Naive thymus-derived CD4-positive, alpha-beta T cell (primary cell): ENCODE results near the gene MARF1. TPM values are rescaled to one million over a fixed set of nuclear protein-coding genes. Genes with fewer than 3 reads are reported as not detected.

ENCODE experiments used
- ATAC-seq: fragments of 150-1000 bp; cut with Tn5 transposase; 2 replicates; pipeline ENCODE4 v1.10.0; 2021; ENCODE audit warnings: mild to moderate bottlenecking, moderate library complexity
- CTCF ChIA-PET: fragments of 350-600 bp; sonication (Branson Sonifier 250); formaldehyde crosslinking; loops from one replicate; lab custom pipeline; 2021; ENCODE audit warnings: antibody characterized with exemption; lab: Charles Lee
- POLR2A ChIA-PET: fragments of 350-600 bp; sonication (Branson Sonifier 250); formaldehyde crosslinking; loops from one replicate; lab custom pipeline; 2021; ENCODE audit warnings: antibody characterized with exemption, inconsistent platforms; lab: Charles Lee
- DNase-seq, 9 donors: peaks; one replicate each; pipeline versions ENCODE4 v3.0.0 to v3.0.0-alpha.2; 2020 to 2022; ENCODE audit warnings: mixed read lengths in 1 of 9
- H3K27ac ChIP-seq: one replicate; pipeline ENCODE4 v1.7.0; 2013; ENCODE audit warnings: mild to moderate bottlenecking, low read depth, low read length, moderate library complexity
- H3K27me3 ChIP-seq, 2 donors: one replicate each; pipeline ENCODE4 v1.7.0; 2013; ENCODE audit warnings: low read length in 2 of 2, mild to moderate bottlenecking in 2 of 2, moderate library complexity in 2 of 2; ENCODE audit not compliant: control insufficient read depth in 2 of 2, insufficient read depth in 2 of 2
- H3K36me3 ChIP-seq, 3 experiments: 1 replicate in 2 of 3; 2 replicates in 1 of 3; pipeline ENCODE4 v1.7.0; 2013; ENCODE audit warnings: low read length in 3 of 3, mild to moderate bottlenecking in 3 of 3, moderate library complexity in 1 of 3; ENCODE audit not compliant: insufficient read depth in 3 of 3, control insufficient read depth in 2 of 3
- H3K4me1 ChIP-seq, 2 donors: one replicate each; pipeline ENCODE4 v1.7.0; 2013; ENCODE audit warnings: low read length in 2 of 2, mild to moderate bottlenecking in 2 of 2, moderate library complexity in 1 of 2; ENCODE audit not compliant: control insufficient read depth in 2 of 2, insufficient read depth in 2 of 2
- H3K4me3 ChIP-seq: 2 replicates; pipeline ENCODE4 v1.7.0; 2013; ENCODE audit warnings: mild to moderate bottlenecking, low read length
- H3K9me3 ChIP-seq, 3 experiments: 1 replicate in 2 of 3; 2 replicates in 1 of 3; pipeline ENCODE4 v1.7.0; 2013; ENCODE audit warnings: low read length in 3 of 3; ENCODE audit not compliant: control insufficient read depth in 2 of 3
- H3K27ac Mint-ChIP-seq, 9 donors: one replicate each; pipeline ENCODE4 v1.8.0; 2020 to 2022; ENCODE audit warnings: mixed read lengths in 9 of 9, mild to moderate bottlenecking in 8 of 9, moderate library complexity in 5 of 9, inconsistent platforms in 2 of 9
- H3K27me3 Mint-ChIP-seq, 5 donors: one replicate each; pipeline ENCODE4 v1.8.0; 2021 to 2022; ENCODE audit warnings: mixed read lengths in 5 of 5, mild to moderate bottlenecking in 1 of 5
- H3K36me3 Mint-ChIP-seq, 5 donors: one replicate each; pipeline ENCODE4 v1.8.0; 2020 to 2022; ENCODE audit warnings: mixed read lengths in 5 of 5, mild to moderate bottlenecking in 3 of 5, inconsistent platforms in 1 of 5
- H3K4me1 Mint-ChIP-seq, 7 donors: one replicate each; pipeline ENCODE4 v1.8.0; 2020 to 2022; ENCODE audit warnings: mixed read lengths in 7 of 7, mild to moderate bottlenecking in 3 of 7, inconsistent platforms in 1 of 7
- H3K4me3 Mint-ChIP-seq, 10 donors: one replicate each; pipeline ENCODE4 v1.8.0; 2020 to 2022; ENCODE audit warnings: mild to moderate bottlenecking in 10 of 10, mixed read lengths in 10 of 10, moderate library complexity in 6 of 10, inconsistent platforms in 2 of 10
- H3K9me3 Mint-ChIP-seq, 11 donors: one replicate each; pipeline ENCODE4 v1.8.0; 2020 to 2022; ENCODE audit warnings: mixed read lengths in 11 of 11, mild to moderate bottlenecking in 4 of 11, inconsistent platforms in 1 of 11, moderate library complexity in 1 of 11
- intact Hi-C, 2 donors: fragments of 100-400 bp; cut with micrococcal nuclease; formaldehyde crosslinking; loops; one replicate each; pipeline ENCODE4 v1.15.1; 2023
- polyA plus RNA-seq, 2 donors: library from polyadenylated mRNA; unstranded; fragments of 300-500 nt; fragmentation: Illumina TruSeq; gene quantifications; one replicate each; pipeline ENCODE4 v1.2.3, GENCODE V29; 2021
- total RNA-seq, 6 experiments: library from RNA in 5 of 6; stranded (reverse) in 5 of 6; gene quantifications; 1 replicate in 5 of 6; 2 replicates in 1 of 6; pipeline ENCODE4 v1.2.3 and lab custom pipeline; 2021 to 2026

MARF1 gene
- total and polyA plus RNA-seq, 7 experiments from 2014 or later = 12.5 to 259 (median 157) TPM

- peaks cover 0 to 4% (median 0%) of the 10 kb centered on the region in 7 donors for H3K4me1 Mint-ChIP-seq
- ChIA-PET POLR2A (no interaction called here), CTCF (no interaction called here)
- intact Hi-C loops = no loop called here
- H3K27ac Mint-ChIP-seq = peak overlapping the region in 2 of 9 donors; percentile 5 to 21
- Histone ChIP-seq H3K27ac (no peak overlapping the region), H3K9me3 (no peaks in the 10 kb centered on the region), H3K36me3 (peaks cover 38 to 91% (median 39%) of the 10 kb centered on the region in 3 experiments), H3K27me3 (no peaks in the 10 kb centered on the region), H3K4me3 (no peak overlapping the region), H3K4me1 (no peaks in the 10 kb centered on the region)
- DNase-seq = no peak
- H3K4me3 Mint-ChIP-seq = no peak overlapping the region
- peaks cover 22 to 62% (median 32%) of the 10 kb centered on the region in 5 donors for H3K36me3 Mint-ChIP-seq
- H3K27me3 Mint-ChIP-seq = no peaks in the 10 kb centered on the region
- ATAC-seq = no peak
- no peaks in the 10 kb centered on the region for H3K9me3 Mint-ChIP-seq
These were observed 26.3 kb downstream of the MARF1 start for GRCh38 chr16:15616475-15617165.

- Mint-ChIP-seq H3K27me3 (no peaks in the 10 kb centered on the region), H3K27ac (no peak overlapping the region), H3K4me1 (peaks cover 0 to 4% (median 0%) of the 10 kb centered on the region in 7 donors), H3K36me3 (peaks cover 22 to 64% (median 34%) of the 10 kb centered on the region in 5 donors), H3K4me3 (no peak overlapping the region), H3K9me3 (no peaks in the 10 kb centered on the region)
- DNase-seq = no peak
- ATAC-seq = no peak
- ChIA-PET POLR2A (no interaction called here), CTCF (no interaction called here)
- H3K27me3 ChIP-seq = no peaks in the 10 kb centered on the region
- H3K4me1 ChIP-seq = no peaks in the 10 kb centered on the region
- no peak overlapping the region for H3K4me3 ChIP-seq
- intact Hi-C loops = no loop called here
- H3K9me3 ChIP-seq = no peaks in the 10 kb centered on the region
- H3K27ac ChIP-seq = no peak overlapping the region
- peaks cover 37 to 88% (median 38%) of the 10 kb centered on the region in 3 experiments for H3K36me3 ChIP-seq
These were observed 26.9 kb downstream of the MARF1 start for GRCh38 chr16:15616012-15616411.

GRCh38 chr16:15613676-15614075 lies 29.3 kb downstream of the MARF1 start:
- DNase-seq (no peak), ATAC-seq (no peak)
- Histone ChIP-seq H3K4me1 (no peaks in the 10 kb centered on the region), H3K27ac (no peak overlapping the region), H3K9me3 (no peaks in the 10 kb centered on the region), H3K4me3 (no peak overlapping the region), H3K36me3 (peaks cover 29 to 88% (median 36%) of the 10 kb centered on the region in 3 experiments), H3K27me3 (no peaks in the 10 kb centered on the region)
- Mint-ChIP-seq H3K27ac (peak overlapping the region in 5 of 9 donors; percentile 22 to 76 (median 65)), H3K4me1 (peaks cover 0 to 3% (median 0%) of the 10 kb centered on the region in 7 donors), H3K9me3 (no peaks in the 10 kb centered on the region), H3K4me3 (no peak overlapping the region), H3K27me3 (no peaks in the 10 kb centered on the region), H3K36me3 (peaks cover 14 to 63% (median 40%) of the 10 kb centered on the region in 5 donors)
- POLR2A ChIA-PET = interaction anchor here (0.6 to 1.1 kb wide), 2 partner anchors 13 to 117 kb away, joined by 3 to 4 read pairs; no protein-coding TSS in a partner anchor
- CTCF ChIA-PET = no interaction called here
- intact Hi-C loops = no loop called here

- no peak overlapping the region for H3K4me3 ChIP-seq
- Mint-ChIP-seq H3K9me3 (no peaks in the 10 kb centered on the region), H3K36me3 (peaks cover 9 to 65% (median 38%) of the 10 kb centered on the region in 5 donors), H3K4me3 (no peak overlapping the region), H3K27ac (peak overlapping the region in 2 of 9 donors; percentile 2 to 67), H3K27me3 (no peaks in the 10 kb centered on the region), H3K4me1 (peaks cover 0 to 5% (median 0%) of the 10 kb centered on the region in 7 donors)
- no peaks in the 10 kb centered on the region for H3K9me3 ChIP-seq
- no peak for DNase-seq
- H3K27ac ChIP-seq = no peak overlapping the region
- ATAC-seq = no peak
- no peaks in the 10 kb centered on the region for H3K4me1 ChIP-seq
- intact Hi-C loops = no loop called here
- no peaks in the 10 kb centered on the region for H3K27me3 ChIP-seq
- H3K36me3 ChIP-seq = peaks cover 29 to 88% (median 34%) of the 10 kb centered on the region in 3 experiments
- CTCF ChIA-PET = no interaction called here
- POLR2A ChIA-PET = interaction anchor here (1.6 kb wide), 2 partner anchors 23 to 31 kb away, joined by 3 to 6 read pairs; partner anchors contain the start of gene MARF1
These were observed 31.3 kb downstream of the MARF1 start for GRCh38 chr16:15611610-15612009.

- Mint-ChIP-seq H3K36me3 (peaks cover 19 to 65% (median 44%) of the 10 kb centered on the region in 5 donors), H3K27ac (peak overlapping the region in 3 of 9 donors; percentile 18 to 51 (median 43)), H3K4me3 (no peak overlapping the region), H3K27me3 (no peaks in the 10 kb centered on the region), H3K9me3 (no peaks in the 10 kb centered on the region), H3K4me1 (peaks cover 0 to 15% (median 4%) of the 10 kb centered on the region in 7 donors)
- no peak for ATAC-seq
- Histone ChIP-seq H3K36me3 (peaks cover 27 to 88% (median 28%) of the 10 kb centered on the region in 3 experiments), H3K27ac (no peak overlapping the region), H3K27me3 (no peaks in the 10 kb centered on the region), H3K4me3 (no peak overlapping the region), H3K4me1 (no peaks in the 10 kb centered on the region), H3K9me3 (no peaks in the 10 kb centered on the region)
- POLR2A ChIA-PET = interaction anchor here (0.6 kb wide), 1 partner anchor 15 kb away, joined by 4 read pairs; no protein-coding TSS in a partner anchor
- DNase-seq = no peak
- CTCF ChIA-PET = no interaction called here
- intact Hi-C loops = no loop called here
These were observed 32.5 kb downstream of the MARF1 start for GRCh38 chr16:15610369-15610871.

- peak overlapping the region in 1 of 9 donors; percentile 51 for H3K27ac Mint-ChIP-seq
- CTCF ChIA-PET = no interaction called here
- H3K4me1 Mint-ChIP-seq = peaks cover 0 to 15% (median 4%) of the 10 kb centered on the region in 7 donors
- Histone ChIP-seq H3K9me3 (no peaks in the 10 kb centered on the region), H3K4me1 (no peaks in the 10 kb centered on the region), H3K4me3 (no peak overlapping the region), H3K36me3 (peaks cover 27 to 92% (median 32%) of the 10 kb centered on the region in 3 experiments), H3K27me3 (no peaks in the 10 kb centered on the region), H3K27ac (no peak overlapping the region)
- POLR2A ChIA-PET = no interaction called here
- ATAC-seq (no peak), DNase-seq (no peak)
- H3K36me3 Mint-ChIP-seq = peaks cover 19 to 70% (median 44%) of the 10 kb centered on the region in 5 donors
- no peak overlapping the region for H3K4me3 Mint-ChIP-seq
- no peaks in the 10 kb centered on the region for H3K9me3 Mint-ChIP-seq
- H3K27me3 Mint-ChIP-seq = no peaks in the 10 kb centered on the region
- intact Hi-C loops = no loop called here
These were observed 33.7 kb downstream of the MARF1 start for GRCh38 chr16:15609286-15609649.
